CD14-positive monocyte (primary cell): ENCODE measurements around the gene ARHGDIA. TPM values are rescaled to one million over a fixed set of nuclear protein-coding genes. Genes with fewer than 3 reads are reported as not detected.

ENCODE experiments used
- DNase-seq, 3 donors: peaks; one replicate each; pipeline ENCODE4 v3.0.0-alpha.2; 2011 to 2022
- H2AFZ ChIP-seq: 2 replicates; pipeline ENCODE4 v1.6.0; 2012; ENCODE audit warnings: mild to moderate bottlenecking, low read depth, low read length, inconsistent platforms; ENCODE audit not compliant: insufficient read depth, poor library complexity, severe bottlenecking
- H3K27ac ChIP-seq, 2 donors: 1 replicate in 1 of 2; 2 replicates in 1 of 2; pipeline ENCODE4 v1.5.1; 2012 to 2013; ENCODE audit warnings: low read length in 2 of 2, control low read depth in 1 of 2, inconsistent platforms in 1 of 2, low read depth in 1 of 2, mild to moderate bottlenecking in 1 of 2
- H3K27me3 ChIP-seq, 2 donors: one replicate each; pipeline versions ENCODE4 v1.6.0 to v1.6.1; 2011 to 2013; ENCODE audit warnings: low read length in 2 of 2; ENCODE audit not compliant: control insufficient read depth in 2 of 2, insufficient read depth in 2 of 2
- H3K36me3 ChIP-seq, 2 donors: replicated peaks in 1 of 2; 1 replicate in 1 of 2; 2 replicates in 1 of 2; pipeline versions ENCODE4 v1.5.1 to v1.6.1; 2012 to 2013; ENCODE audit warnings: low read length in 2 of 2, control low read depth in 1 of 2, inconsistent platforms in 1 of 2, mild to moderate bottlenecking in 1 of 2; ENCODE audit not compliant: insufficient read depth in 2 of 2, control insufficient read depth in 1 of 2
- H3K4me1 ChIP-seq, 2 donors: 1 replicate in 1 of 2; 2 replicates in 1 of 2; pipeline versions ENCODE4 v1.5.1 to v1.6.1; 2012 to 2013; ENCODE audit warnings: low read length in 2 of 2, control low read depth in 1 of 2, inconsistent platforms in 1 of 2, mild to moderate bottlenecking in 1 of 2, moderate library complexity in 1 of 2; ENCODE audit not compliant: insufficient read depth in 2 of 2, control insufficient read depth in 1 of 2
- H3K4me2 ChIP-seq: replicated peaks from 2 replicates; pipeline ENCODE3; 2012; ENCODE audit warnings: low read length, moderate library complexity, mild to moderate bottlenecking; ENCODE audit not compliant: poor library complexity, severe bottlenecking; ENCODE audit errors: extremely low read depth
- H3K4me3 ChIP-seq, 3 experiments: fragments of 200-600 bp in 1 of 3; sonication (generic) in 1 of 3; replicated peaks in 1 of 3; 1 replicate in 2 of 3; 2 replicates in 1 of 3; pipeline ENCODE4 v1.5.1; 2011 to 2013; ENCODE audit warnings: low read length in 3 of 3, mild to moderate bottlenecking in 3 of 3, control low read depth in 2 of 3, low read depth in 2 of 3, inconsistent platforms in 1 of 3, moderate library complexity in 1 of 3
- H3K79me2 ChIP-seq: 2 replicates; pipeline ENCODE4 v1.6.0; 2012; ENCODE audit warnings: mild to moderate bottlenecking, control low read depth, inconsistent platforms, low read length, moderate library complexity; ENCODE audit not compliant: insufficient read depth
- H3K9ac ChIP-seq: 2 replicates; pipeline ENCODE4 v1.6.0; 2017; ENCODE audit warnings: low read length, mild to moderate bottlenecking; ENCODE audit not compliant: insufficient read depth, poor library complexity, severe bottlenecking
- H3K9me3 ChIP-seq, 2 donors: replicated peaks in 1 of 2; 1 replicate in 1 of 2; 2 replicates in 1 of 2; pipeline versions ENCODE4 v1.5.1 to v1.6.1; 2012 to 2013; ENCODE audit warnings: low read length in 2 of 2, control low read depth in 1 of 2; ENCODE audit not compliant: control insufficient read depth in 1 of 2, insufficient read depth in 1 of 2
- H4K20me1 ChIP-seq: 2 replicates; pipeline ENCODE4 v1.6.0; 2012; ENCODE audit warnings: mild to moderate bottlenecking, low read length, control low read depth, moderate library complexity; ENCODE audit not compliant: insufficient read depth
- H3K27ac Mint-ChIP-seq, 7 donors: one replicate each; pipeline ENCODE4 v1.8.0; 2020; ENCODE audit warnings: mild to moderate bottlenecking in 7 of 7, mixed read lengths in 7 of 7, moderate library complexity in 6 of 7, inconsistent platforms in 2 of 7
- H3K27me3 Mint-ChIP-seq, 3 donors: one replicate each; pipeline ENCODE4 v1.8.0; 2021 to 2022; ENCODE audit warnings: low read depth in 3 of 3, mild to moderate bottlenecking in 3 of 3, mixed read lengths in 3 of 3, moderate library complexity in 3 of 3, inconsistent platforms in 1 of 3
- H3K36me3 Mint-ChIP-seq, 2 donors: one replicate each; pipeline ENCODE4 v1.8.0; 2020; ENCODE audit warnings: mixed read lengths in 2 of 2, inconsistent platforms in 1 of 2, mild to moderate bottlenecking in 1 of 2
- H3K4me1 Mint-ChIP-seq: one replicate; pipeline ENCODE4 v1.8.0; 2020; ENCODE audit warnings: mild to moderate bottlenecking, mixed read lengths
- H3K4me3 Mint-ChIP-seq, 2 donors: one replicate each; pipeline ENCODE4 v1.8.0; 2020; ENCODE audit warnings: mild to moderate bottlenecking in 2 of 2, mixed read lengths in 2 of 2, moderate library complexity in 1 of 2
- H3K9me3 Mint-ChIP-seq, 7 donors: one replicate each; pipeline ENCODE4 v1.8.0; 2020 to 2022; ENCODE audit warnings: mixed read lengths in 7 of 7, mild to moderate bottlenecking in 6 of 7, moderate library complexity in 6 of 7, inconsistent platforms in 2 of 7
- CTCF ChIP-seq: fragments of 200-600 bp; IDR thresholded peaks from one replicate; pipeline ENCODE4 v1.8.0; 2022; ENCODE audit warnings: antibody characterized with exemption, mild to moderate bottlenecking
- WGBS: methylation state at CpG from one replicate; pipeline ENCODE4 v1.1.5; 2013; ENCODE audit warnings: missing lambda C conversion rate; ENCODE audit not compliant: insufficient coverage; 5-methylcytosine and 5-hydroxymethylcytosine counted together
- intact Hi-C, 2 donors: fragments of 100-400 bp; cut with micrococcal nuclease; formaldehyde crosslinking; loops; one replicate each; pipeline versions ENCODE4 v1.15.0 to v1.15.1; 2023
- polyA plus RNA-seq, 3 donors: library from polyadenylated mRNA; depleted of rRNA in 1 of 3; unstranded in 2 of 3; stranded (reverse) in 1 of 3; fragments of 300-500 nt in 2 of 3; fragments of >200 nt in 1 of 3; fragmentation: Illumina TruSeq in 2 of 3; gene quantifications; 1 replicate in 2 of 3; 2 replicates in 1 of 3; pipeline ENCODE4 v1.2.3, GENCODE V29; 2012 to 2021

Gene ARHGDIA
- polyA plus RNA-seq, 3 donors: 86.3 to 477 (median 97.2) TPM

- H3K4me1 ChIP-seq: no peaks in the 10 kb centered on the region
- H3K27me3 ChIP-seq: no peaks in the 10 kb centered on the region
- intact Hi-C loops: no loop called here
- no peak overlapping the region for H3K9ac ChIP-seq
- no peak overlapping the region for H3K4me3 ChIP-seq
- peak overlapping the region in 2 of 7 donors; percentile 41 to 50 for H3K27ac Mint-ChIP-seq
- H3K9me3 Mint-ChIP-seq: peaks cover 0 to 2% (median 0%) of the 10 kb centered on the region in 7 donors
- peaks cover 0 to 3% (median 2%) of the 10 kb centered on the region in 3 donors for H3K27me3 Mint-ChIP-seq
- no peak for TF ChIP-seq CTCF
- H3K4me1 Mint-ChIP-seq: peaks cover 2% of the 10 kb centered on the region
- peaks cover 69% of the 10 kb centered on the region for H3K79me2 ChIP-seq
- WGBS: 97% methylated on average over 15 of the region's 16 CpGs
- peak overlapping the region in 1 of 2 donors; percentile 24 for H3K4me3 Mint-ChIP-seq
- H3K9me3 ChIP-seq: no peaks in the 10 kb centered on the region
- H4K20me1 ChIP-seq: peaks cover 61% of the 10 kb centered on the region
- H3K4me2 ChIP-seq: no peak overlapping the region
- H3K27ac ChIP-seq: no peak overlapping the region
- H2AFZ ChIP-seq: no peak overlapping the region
- H3K36me3 ChIP-seq: peaks cover 81 to 82% of the 10 kb centered on the region in 2 donors
- peaks cover 57 to 91% of the 10 kb centered on the region in 2 donors for H3K36me3 Mint-ChIP-seq
- no peak for DNase-seq
Observed at GRCh38 chr17:81851423-81851822, 19.7 kb downstream of the ARHGDIA start.

GRCh38 chr17:81849457-81849856, 21.7 kb downstream of the ARHGDIA start:
- TF ChIP-seq CTCF: no peak
- whole genome bisulfite sequencing: no CpG with 5 or more reads among the region's 12 CpGs
- H3K4me2 ChIP-seq: no peak overlapping the region

More at GRCh38 chr17:81849457-81849856, 21.7 kb downstream of the ARHGDIA start:
- intact Hi-C loops: no loop called here
- Histone ChIP-seq H3K9ac (no peak overlapping the region), H3K4me3 (no peak overlapping the region), H3K36me3 (peaks cover 81 to 84% of the 10 kb centered on the region in 2 donors), H3K27me3 (no peaks in the 10 kb centered on the region), H3K27ac (no peak overlapping the region), H3K79me2 (peaks cover 50% of the 10 kb centered on the region), H3K4me1 (no peaks in the 10 kb centered on the region), H3K9me3 (no peaks in the 10 kb centered on the region), H4K20me1 (peaks cover 55% of the 10 kb centered on the region), H2AFZ (no peak overlapping the region)
- peaks cover 0 to 2% (median 0%) of the 10 kb centered on the region in 7 donors for H3K9me3 Mint-ChIP-seq
- peaks cover 59 to 89% of the 10 kb centered on the region in 2 donors for H3K36me3 Mint-ChIP-seq
- no peak overlapping the region for H3K27ac Mint-ChIP-seq
- H3K4me3 Mint-ChIP-seq: no peak overlapping the region
- no peak for DNase-seq
- H3K4me1 Mint-ChIP-seq: no peaks in the 10 kb centered on the region
- H3K27me3 Mint-ChIP-seq: peaks cover 0 to 3% (median 0%) of the 10 kb centered on the region in 3 donors
